GM10266 (cell line): ENCODE data around the gene C16orf78.

Experiments used
- DNase-seq: peaks from one replicate; pipeline ENCODE4 v3.0.0; 2012; ENCODE audit errors: extremely low spot score
- TF ChIP-seq, protein P1 (sequence below): IDR thresholded peaks from 2 replicates; pipeline ENCODE4 v1.5.1; 2012; ENCODE audit warnings: mild to moderate bottlenecking, low read depth; ENCODE audit not compliant: control insufficient read depth, insufficient read depth; ENCODE audit errors: missing control alignments

Gene C16orf78

DNA sequence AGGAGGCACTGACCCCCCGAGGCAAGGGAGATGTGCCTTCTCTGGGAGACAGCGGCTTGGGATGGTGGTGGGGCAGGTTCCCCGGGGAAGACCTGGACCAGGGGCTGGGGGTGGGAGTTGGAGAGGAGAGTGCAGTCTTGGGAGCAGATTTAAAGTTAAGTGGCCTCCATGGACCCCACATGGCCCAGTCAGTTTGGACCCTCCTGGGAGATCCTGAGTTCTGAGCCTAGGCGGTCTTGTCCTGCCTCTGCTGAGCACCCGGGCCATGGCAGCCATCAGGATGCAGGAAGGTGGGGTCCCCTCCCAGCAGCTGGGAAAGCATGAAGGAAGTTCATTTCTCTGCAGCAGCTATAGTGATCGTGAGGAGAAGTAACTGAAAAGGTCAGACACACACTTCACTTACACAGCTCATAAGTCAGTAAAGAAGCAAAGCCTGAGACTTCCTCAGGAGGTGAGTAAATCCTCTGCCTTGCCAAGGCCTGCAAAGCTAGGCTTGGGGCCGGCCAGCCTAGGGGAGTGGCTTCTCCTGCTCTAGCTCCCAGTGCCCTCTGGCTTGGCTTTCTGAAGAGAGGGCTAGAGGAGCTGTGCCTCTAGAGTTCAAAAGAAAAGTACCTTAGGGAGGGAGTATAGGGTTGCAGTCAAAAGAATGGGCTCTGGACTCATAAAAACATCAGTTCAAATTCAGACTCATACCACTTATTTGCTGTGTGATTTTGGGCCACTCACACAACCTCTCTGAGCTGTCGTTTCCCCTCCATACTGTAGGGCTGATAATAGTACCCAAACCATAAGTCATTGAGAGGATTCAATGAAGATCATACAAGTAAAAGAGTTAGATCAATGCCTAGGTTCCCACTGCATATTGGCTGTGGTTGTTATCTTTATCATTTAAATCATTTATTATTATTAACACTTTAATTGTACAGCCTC lies 31.0 kb upstream of the C16orf78 start:
- DNase-seq, result no peak
- TF ChIP-seq, protein P1, sequence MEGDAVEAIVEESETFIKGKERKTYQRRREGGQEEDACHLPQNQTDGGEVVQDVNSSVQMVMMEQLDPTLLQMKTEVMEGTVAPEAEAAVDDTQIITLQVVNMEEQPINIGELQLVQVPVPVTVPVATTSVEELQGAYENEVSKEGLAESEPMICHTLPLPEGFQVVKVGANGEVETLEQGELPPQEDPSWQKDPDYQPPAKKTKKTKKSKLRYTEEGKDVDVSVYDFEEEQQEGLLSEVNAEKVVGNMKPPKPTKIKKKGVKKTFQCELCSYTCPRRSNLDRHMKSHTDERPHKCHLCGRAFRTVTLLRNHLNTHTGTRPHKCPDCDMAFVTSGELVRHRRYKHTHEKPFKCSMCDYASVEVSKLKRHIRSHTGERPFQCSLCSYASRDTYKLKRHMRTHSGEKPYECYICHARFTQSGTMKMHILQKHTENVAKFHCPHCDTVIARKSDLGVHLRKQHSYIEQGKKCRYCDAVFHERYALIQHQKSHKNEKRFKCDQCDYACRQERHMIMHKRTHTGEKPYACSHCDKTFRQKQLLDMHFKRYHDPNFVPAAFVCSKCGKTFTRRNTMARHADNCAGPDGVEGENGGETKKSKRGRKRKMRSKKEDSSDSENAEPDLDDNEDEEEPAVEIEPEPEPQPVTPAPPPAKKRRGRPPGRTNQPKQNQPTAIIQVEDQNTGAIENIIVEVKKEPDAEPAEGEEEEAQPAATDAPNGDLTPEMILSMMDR, result no peak

DNA sequence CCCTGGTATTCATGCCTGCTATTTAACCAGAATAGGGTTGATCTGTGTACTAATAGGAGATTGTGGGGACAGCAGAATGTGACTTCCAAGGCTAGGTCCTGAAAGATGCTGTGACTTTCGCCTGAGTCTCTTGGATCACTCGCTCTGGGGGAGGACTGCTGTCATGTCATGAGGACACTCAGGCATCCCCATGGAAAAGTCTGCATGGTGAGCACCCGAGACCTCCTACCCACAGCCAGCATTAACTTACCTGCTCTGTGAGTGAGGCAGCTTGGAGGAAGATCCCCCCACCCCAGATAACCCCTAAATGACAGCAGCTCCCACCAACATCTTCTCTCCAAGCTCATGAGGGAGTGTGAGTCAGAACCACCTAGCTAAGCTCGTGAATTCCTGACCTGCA lies 30.3 kb upstream of the C16orf78 start:
- TF ChIP-seq, protein P1, result no peak

DNA sequence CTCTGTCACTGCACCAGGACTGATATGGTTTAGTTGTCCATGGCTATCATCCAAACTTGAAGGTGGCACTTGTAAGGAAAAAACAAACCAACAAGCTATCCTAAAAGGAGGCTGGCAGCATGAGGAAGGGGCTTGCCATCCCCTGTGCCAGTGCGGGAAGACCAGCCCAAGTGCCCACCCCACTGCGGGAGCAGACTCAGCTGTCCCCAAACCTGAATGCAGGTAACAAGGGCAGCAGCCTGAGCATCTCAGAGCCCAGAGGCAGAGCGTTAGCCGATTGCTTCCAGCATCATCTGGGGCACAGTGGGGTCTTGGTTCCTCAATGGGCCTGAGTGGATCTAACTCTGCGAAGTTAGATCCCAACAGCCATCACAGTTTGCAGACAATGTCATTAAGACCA lies 29.2 kb upstream of the C16orf78 start:
- DNase-seq, result no peak

More for the DNA sequence above, 30.3 kb upstream of the C16orf78 start:
- DNase-seq, result no peak

DNA sequence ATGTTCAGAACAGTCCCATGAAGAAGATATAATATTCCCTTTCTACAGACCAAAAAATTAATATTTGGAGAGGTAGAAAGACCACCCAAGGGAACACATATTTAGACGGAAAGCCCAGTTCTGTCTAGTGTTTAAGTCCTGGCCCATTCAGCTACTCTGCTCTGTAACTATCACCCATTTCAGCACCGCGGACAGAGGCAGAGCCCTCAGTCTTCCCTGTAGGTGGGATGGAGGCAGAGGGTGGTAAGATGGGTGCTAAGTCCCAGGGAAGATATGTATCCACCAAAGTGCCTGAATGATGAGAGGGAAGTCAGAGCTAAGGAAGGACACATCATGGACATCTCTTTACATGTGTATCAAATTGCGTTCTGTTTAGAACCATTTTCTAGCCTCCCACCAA lies 27.8 kb upstream of the C16orf78 start:
- TF ChIP-seq, protein P1, result no peak

More for the DNA sequence above, 29.2 kb upstream of the C16orf78 start:
- TF ChIP-seq, protein P1, result no peak

DNA sequence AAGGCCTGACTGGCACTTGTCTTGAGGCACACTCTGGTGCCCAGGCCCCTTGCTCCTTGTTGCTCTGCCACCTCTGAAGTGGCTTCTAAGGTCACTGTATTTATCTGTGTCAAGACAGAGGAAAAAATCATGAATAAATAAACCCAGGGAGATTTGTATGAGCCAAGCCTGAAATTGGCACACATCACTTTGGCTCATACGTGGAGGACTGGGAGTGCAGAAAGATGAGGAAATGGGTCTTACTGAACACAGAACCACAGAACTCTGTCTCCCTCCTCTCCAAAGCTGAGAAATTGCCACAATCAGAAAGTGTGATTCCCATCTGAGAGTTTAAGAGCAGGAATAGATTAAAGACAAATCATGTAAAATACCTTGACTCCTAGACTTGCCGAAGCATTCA lies 27.1 kb upstream of the C16orf78 start:
- TF ChIP-seq, protein P1, result no peak
- no peak for DNase-seq

More for the DNA sequence above, 27.8 kb upstream of the C16orf78 start:
- no peak for DNase-seq

DNA sequence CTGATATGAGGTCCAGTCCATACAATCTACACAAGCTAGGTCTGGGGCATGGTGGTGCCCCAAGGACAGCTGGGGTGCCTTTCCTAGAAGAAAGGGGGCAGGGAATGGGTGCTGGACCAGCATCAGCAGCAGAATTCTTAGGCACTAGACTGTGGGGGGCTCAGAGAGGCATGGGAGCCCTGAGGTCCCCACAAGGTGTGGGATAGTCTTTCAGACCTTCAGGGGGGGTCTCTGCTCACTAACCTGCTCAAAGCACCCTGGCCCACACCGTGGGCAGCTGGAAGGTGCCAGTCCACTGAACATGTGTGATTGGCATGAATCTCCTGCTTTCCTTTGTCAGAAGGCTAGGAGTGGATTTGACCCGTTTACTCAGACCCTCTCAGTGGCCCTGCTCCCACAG lies 26.1 kb upstream of the C16orf78 start:
- DNase-seq, result no peak
- TF ChIP-seq, protein P1, result no peak

DNA sequence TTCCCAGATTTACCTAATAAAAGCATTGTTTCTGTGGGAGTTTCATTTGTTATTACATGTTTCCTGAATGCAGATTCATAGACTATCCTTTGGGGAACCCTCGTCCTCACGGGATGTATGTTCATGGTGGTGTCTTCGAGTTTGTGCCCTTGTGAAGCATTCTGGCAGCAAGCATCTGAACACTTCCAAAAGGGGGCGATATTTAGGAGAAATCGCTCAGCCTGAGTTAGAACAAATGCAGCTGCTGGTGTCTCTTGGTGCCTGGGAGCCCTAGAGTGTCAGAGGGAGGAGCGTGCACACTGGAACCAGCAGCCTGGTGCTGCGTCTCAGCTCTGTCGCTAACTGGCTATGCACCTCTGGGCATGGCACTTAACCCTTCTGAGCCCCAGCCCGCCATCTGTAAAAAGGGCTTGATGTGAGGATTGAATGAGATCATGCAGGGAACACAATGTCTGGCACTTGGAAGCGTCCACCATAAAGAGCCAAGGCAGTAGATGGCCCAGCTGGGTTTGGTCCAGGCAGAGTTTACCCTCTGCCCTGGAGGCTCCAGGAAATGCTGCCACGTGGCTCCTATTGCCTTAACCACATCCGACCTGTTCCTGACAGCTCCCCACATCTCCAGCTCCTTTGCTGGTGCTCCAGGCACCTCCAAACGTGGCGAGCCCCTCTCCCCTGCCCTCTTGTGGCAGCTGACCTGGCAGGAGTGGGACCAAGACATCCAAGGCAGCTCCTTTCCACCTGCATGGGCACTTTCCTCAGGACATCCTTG lies 25.0 kb upstream of the C16orf78 start:
- TF ChIP-seq, protein P1, result no peak
- DNase-seq, result no peak
